Pons (tissue), 1 donor: ENCODE data around the gene NR3C1.

Source experiments
- DNase-seq: peaks from one replicate; pipeline ENCODE4 v3.0.0-alpha.2; 2016; ENCODE audit warnings: low spot score

Gene NR3C1

GRCh38 chr5:143360755-143361154 lies 42.7 kb downstream of the NR3C1 start:
- no peak for DNase-seq

- DNase-seq = no peak
These were observed 43.6 kb downstream of the NR3C1 start for GRCh38 chr5:143359869-143360268.

- no peak for DNase-seq
These were observed 46.5 kb downstream of the NR3C1 start for GRCh38 chr5:143356855-143357583.

- peak; percentile 88 for DNase-seq
These were observed 47.8 kb downstream of the NR3C1 start for GRCh38 chr5:143355710-143356109.

- DNase-seq = no peak
These were observed 49.5 kb downstream of the NR3C1 start for GRCh38 chr5:143354025-143354424.

- no peak for DNase-seq
These were observed 50.8 kb downstream of the NR3C1 start for GRCh38 chr5:143352691-143353090.

GRCh38 chr5:143350751-143351602 lies 52.5 kb downstream of the NR3C1 start:
- no peak for DNase-seq

- no peak for DNase-seq
These were observed 53.1 kb downstream of the NR3C1 start for GRCh38 chr5:143350341-143350740.

GRCh38 chr5:143349177-143349576 lies 54.3 kb downstream of the NR3C1 start:
- no peak for DNase-seq

- no peak for DNase-seq
These were observed 55.7 kb downstream of the NR3C1 start for GRCh38 chr5:143347698-143348344.

GRCh38 chr5:143347046-143347445 lies 56.4 kb downstream of the NR3C1 start:
- no peak for DNase-seq

GRCh38 chr5:143345671-143346440 lies 57.6 kb downstream of the NR3C1 start:
- DNase-seq = no peak

- DNase-seq = no peak
These were observed 60.4 kb downstream of the NR3C1 start for GRCh38 chr5:143343042-143343441.

- DNase-seq = no peak
These were observed 60.9 kb downstream of the NR3C1 start for GRCh38 chr5:143342607-143343006.

- no peak for DNase-seq
These were observed 61.5 kb downstream of the NR3C1 start for GRCh38 chr5:143341807-143342570.

GRCh38 chr5:143340891-143341685 lies 62.4 kb downstream of the NR3C1 start:
- DNase-seq = peak; percentile 82

- DNase-seq = no peak
These were observed 64.7 kb downstream of the NR3C1 start for GRCh38 chr5:143338658-143339366.

GRCh38 chr5:143337946-143338345 lies 65.5 kb downstream of the NR3C1 start:
- DNase-seq = no peak

GRCh38 chr5:143336485-143336884 lies 67.0 kb downstream of the NR3C1 start:
- no peak for DNase-seq

GRCh38 chr5:143334903-143335302 lies 68.6 kb downstream of the NR3C1 start:
- DNase-seq = no peak
